HL-60 (cell line): ENCODE measurements around the gene SIKE1.

Experiments
- POLR2AphosphoS5 ChIP-seq: IDR thresholded peaks from 2 replicates; pipeline ENCODE4 v1.6.1; 2012; ENCODE audit warnings: low read depth
- TF ChIP-seq, protein P1 (sequence below): IDR thresholded peaks from one replicate; pipeline ENCODE4 v1.5.1; 2011; ENCODE audit warnings: low read length, control low read depth, inconsistent platforms; ENCODE audit not compliant: insufficient read depth

DNA sequence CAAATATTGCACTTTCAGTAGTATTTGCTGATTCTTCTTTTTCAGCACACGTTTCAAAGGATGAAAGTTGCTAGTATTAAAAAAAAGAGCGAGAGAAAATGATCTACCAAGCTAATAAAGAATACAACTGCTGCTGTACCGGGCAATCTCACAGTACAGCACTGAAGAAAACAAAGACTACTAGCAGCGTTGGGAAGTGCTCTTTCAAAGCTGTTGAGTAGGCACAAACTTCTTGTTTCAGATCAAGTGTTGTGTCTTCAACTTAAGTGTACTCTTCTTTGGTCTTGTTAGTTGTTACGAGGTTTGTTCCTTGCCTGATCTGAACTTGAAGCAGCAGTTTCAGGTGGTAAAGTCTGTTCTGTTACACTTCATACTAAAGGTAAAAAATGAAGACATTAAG lies 30.6 kb downstream of the SIKE1 start:
- TF ChIP-seq, protein P1, sequence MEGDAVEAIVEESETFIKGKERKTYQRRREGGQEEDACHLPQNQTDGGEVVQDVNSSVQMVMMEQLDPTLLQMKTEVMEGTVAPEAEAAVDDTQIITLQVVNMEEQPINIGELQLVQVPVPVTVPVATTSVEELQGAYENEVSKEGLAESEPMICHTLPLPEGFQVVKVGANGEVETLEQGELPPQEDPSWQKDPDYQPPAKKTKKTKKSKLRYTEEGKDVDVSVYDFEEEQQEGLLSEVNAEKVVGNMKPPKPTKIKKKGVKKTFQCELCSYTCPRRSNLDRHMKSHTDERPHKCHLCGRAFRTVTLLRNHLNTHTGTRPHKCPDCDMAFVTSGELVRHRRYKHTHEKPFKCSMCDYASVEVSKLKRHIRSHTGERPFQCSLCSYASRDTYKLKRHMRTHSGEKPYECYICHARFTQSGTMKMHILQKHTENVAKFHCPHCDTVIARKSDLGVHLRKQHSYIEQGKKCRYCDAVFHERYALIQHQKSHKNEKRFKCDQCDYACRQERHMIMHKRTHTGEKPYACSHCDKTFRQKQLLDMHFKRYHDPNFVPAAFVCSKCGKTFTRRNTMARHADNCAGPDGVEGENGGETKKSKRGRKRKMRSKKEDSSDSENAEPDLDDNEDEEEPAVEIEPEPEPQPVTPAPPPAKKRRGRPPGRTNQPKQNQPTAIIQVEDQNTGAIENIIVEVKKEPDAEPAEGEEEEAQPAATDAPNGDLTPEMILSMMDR: no peak
- TF ChIP-seq POLR2AphosphoS5: no peak
